NT2/D1 (cell line): Measurements from ENCODE around the gene RANBP17.

ENCODE experiments used
- SUZ12 ChIP-seq: IDR thresholded peaks from 2 replicates; pipeline ENCODE4 v1.6.1; 2011; ENCODE audit not compliant: insufficient read length, insufficient read depth; ENCODE audit errors: extremely low read depth
- YY1 ChIP-seq: IDR thresholded peaks from 2 replicates; pipeline ENCODE4 v1.6.1; 2011; ENCODE audit not compliant: insufficient read length, insufficient read depth

DNA sequence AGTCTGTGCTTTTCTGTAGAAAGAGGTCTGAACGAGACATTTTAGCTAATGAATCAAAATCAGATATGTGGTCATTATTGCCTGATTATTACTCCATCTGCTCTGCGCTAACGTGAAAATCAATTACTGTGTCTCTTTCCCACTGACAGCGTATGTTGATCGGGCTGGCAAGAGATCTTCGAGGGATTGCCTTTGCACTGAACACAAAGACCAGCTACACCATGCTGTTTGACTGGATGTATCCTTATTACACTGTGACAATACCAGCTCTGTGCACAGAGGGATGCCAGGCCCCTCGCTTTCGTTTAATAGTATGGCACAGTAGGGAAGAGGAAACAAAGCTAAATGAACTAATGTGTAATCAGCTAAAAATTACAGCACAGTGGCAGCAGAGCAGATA lies 343.6 kb downstream of the RANBP17 start:
- TF ChIP-seq YY1: no peak
- no peak for TF ChIP-seq SUZ12
